NCI-H526 (cell line): ENCODE measurements around the gene LRRK1.

ENCODE experiments used
- DNase-seq, 2 experiments: peaks; one replicate each; lab custom pipeline; 2025; lab: John Stamatoyannopoulos, UW

The LRRK1 gene

DNA sequence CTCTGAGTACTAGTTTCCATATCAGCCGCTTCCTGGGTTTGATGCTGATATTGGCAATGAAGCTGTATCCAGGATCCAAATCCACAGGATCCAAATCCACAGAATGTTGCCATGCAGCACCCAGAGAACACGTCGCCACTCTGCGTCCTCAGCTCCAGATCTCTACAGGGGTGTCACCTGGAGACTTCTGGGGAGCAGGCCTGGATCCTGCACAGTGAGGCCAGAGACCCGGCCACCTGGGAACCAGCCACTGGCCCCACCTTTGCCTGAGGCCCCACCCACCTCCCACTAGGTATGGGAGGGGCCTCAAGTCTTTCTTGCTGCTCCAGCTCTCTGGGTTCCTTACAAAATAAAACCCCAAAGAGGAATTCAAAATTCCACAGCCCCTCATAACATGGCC is 123.9 kb downstream of the LRRK1 start:
- no peak for DNase-seq

DNA sequence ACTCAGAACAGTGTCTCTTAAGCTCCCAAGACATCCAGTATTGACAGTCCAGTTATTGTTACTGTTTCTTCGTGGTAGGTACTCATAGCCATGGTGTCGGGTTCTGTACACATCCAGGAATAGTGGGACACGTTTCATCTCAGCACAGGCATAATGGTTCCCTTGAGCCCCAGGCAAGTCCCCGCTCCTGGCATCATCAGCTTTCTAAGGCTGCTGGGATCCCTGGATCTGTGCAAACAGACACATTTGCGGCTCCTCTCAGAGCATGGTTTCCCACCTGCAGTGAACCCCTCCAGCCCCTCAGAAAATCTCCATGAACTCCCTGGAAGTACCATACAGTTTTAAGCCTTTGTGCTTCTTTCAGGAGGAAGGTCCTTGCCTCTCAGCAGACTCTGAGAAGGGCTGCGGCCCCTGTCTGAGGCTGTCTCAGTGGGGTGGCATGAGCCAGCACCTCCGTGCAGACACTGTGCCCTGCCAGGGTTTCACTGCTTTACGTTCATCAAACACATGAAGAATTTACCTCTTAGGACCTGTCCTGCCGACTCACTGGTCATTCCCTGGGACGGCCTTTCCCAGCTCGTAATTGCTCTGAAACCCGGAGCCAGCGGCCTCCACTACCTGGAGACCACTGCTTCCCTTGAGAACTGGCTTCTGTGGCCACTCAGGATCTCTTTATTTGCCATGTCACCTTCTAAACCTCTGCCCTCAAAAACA is 124.9 kb downstream of the LRRK1 start:
- DNase-seq = no peak

DNA sequence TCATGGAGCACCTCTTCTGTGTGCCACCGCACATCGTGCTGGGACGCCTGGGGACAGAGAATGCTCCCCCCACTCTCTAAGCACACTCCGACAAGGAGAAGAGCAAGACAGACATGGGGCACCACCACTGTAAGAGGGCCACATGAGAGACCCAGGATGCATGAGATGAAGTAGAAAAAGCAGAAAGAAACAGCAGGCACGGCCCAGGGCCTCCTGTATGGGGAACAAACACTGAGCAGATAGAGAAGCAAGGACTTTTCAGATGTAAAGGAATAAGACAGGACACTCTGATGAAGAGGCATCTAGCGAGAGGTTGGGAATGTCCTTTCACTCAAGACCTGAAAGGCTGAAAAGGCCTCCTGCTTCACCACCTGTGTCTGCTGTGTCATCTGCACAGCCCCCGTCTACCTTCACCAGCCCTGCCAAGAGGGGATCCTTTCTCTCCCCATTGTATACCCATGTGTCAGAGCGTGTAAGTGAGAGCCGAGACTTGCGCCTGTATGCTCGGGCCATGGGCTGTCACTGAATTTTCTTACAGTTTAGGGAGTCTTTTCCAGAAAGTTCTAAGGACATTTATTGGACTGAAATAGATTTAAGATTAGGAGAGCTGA is 125.6 kb downstream of the LRRK1 start:
- no peak for DNase-seq

DNA sequence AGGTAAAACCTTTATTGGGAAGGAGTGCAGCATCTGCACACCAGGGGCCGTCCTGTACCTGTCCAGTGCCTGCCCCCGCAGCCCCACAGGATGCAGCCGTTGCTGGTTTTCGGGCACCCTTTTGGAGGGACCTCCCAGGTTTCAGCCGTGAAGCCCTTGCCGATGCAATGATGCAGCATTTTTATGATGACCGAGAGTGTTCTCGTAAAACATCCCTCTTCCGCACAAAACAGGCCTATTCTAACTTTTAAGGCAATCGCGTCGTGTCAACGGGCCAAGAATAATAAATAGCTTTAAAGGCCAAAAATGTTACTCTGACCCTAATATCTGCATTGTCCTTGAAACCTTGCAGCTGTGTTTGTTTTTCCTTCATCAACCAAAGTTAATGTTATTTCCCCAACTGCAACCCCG is 126.1 kb downstream of the LRRK1 start:
- DNase-seq = no peak

DNA sequence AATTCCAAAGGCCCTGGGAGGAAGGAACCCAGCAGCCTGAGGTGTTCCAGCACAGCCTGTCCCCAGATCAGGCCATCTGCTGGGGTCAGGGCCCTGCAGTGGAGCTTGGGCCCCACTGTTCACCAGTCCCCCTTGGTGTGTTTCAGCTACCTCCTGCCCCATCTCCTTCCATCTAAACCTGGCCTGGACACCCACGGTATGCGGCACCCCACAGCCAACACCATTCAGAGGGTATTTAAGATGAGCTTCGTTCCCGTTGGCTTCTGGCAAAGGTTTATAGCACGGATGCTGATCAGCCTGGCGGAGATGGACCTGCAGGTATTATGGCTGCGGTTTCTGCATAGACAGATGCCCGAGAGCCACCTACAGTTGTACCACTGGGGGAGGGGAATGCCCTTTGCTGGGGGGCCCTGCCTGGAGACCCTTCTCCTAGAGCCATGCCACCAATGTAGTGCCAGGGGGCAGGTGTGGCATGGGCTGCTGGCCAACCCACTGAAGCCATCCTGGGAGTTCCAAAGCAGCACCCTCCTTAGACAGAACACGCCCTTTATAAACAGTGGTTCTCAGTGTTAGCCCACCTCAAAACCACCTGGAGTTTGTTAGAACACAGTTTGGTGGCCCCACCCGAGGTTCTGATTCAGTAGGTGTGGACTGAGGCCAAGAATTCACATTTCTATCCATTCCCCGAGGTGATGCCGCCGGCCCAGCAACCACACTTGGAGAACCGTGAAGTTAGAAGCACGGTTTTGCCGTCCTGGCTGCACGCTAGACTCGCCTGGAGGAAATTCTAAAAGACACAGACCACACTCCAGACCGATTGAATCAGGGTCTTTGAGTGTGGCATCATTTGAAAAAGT is 126.9 kb downstream of the LRRK1 start:
- no peak for DNase-seq

DNA sequence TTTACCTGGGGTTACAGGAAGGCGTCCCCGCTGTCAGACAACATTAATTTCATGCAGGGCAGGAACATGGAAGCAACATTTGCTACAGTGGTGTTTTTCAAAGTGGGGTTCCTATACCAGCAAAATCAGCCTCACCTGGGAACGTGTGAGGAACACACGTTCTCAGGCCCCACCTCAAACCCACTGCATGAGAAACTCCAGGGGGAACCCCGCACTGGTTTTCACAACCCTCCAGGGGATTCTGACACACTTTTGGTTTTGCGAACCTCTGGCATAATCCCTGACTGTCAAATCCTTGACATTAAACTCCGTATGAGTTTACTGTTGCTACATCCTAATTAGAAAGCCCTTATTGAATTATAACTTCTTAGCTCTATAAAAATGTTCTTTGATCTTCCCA is 127.7 kb downstream of the LRRK1 start:
- no peak for DNase-seq

DNA sequence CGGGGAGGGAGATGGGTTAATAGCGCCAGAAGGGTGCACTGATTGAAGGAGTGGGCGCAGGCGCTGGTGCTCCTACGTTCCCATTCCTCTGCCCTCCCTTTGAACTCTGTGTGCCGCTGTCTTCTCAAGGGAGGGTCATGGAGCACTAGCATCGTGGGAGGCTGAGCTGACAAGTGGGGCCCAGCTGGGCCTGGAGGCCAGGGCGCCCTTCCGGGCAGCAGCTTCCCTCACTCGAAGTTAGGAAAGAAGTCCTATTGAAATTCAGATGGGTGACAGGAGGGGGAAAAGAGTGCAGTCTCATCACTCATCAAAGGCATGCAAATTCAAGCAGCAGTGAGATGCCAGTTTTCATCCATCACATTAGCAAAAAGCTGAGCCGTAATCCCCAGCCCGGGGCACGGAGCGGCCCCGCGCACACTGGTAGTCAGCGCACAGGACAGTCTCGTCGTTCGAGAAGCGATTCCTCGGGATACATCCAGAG is 128.2 kb downstream of the LRRK1 start:
- peak in 1 of 2 experiments; percentile 56 for DNase-seq

DNA sequence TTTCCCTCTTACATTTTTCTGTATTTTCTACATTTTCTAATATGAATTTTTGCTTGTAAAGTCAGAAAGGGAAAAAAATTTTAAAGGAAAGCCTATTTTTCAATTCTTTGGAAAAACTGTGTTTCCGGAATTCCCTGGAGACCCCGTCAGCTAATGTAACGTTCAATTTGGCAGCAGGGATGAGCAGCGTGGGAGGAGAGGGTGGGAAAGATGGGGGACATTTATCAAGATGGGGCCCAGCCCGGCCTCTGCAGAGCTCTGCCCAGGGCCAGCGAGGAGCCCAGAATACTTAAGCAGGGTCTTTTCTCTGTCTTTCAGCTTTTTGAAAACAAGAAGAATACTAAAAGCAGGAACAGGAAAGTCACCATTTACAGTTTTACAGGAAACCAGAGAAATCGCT is 129.0 kb downstream of the LRRK1 start:
- DNase-seq = no peak

DNA sequence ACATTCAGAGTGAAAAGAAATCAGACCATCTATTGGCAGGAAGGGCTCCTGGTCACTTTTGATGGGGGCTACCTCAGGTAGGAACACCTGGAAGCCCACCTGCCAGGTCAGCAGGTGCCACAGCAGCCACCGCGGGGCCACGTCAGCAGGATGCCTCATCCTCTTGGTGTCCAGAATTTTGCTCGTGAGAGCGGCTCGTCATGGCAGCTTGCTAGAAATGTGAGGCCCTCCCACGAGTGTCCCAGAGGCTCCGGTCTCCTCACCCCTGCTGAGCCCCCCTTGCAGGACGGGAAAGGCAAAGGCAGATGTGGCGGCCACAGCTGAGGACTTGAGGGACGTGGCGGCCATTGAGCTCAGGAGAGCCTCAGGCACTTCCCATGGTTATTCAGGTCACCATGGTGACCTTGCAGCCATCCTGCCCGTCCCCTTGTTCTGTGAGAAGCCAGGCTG is 129.4 kb downstream of the LRRK1 start:
- no peak for DNase-seq

DNA sequence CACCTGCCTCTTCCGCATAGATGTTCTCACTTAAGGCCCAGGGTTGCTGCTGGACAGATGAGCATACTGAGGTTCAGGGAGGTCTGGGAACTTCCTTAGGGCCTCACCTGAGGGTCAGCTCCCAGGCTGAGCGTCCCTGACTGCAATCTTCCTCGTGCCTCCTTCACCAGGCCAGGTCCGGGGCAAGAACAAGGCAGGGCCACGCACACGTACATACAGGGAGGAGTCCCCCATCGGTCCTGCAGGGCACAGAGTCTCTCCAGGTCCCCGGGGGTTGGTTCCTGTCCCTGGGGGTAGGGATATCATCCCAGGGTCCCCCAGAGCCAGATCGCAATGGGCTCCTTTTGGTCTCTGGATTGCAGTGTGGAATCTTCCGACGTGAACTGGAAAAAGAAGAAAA is 130.1 kb downstream of the LRRK1 start:
- no peak for DNase-seq

DNA sequence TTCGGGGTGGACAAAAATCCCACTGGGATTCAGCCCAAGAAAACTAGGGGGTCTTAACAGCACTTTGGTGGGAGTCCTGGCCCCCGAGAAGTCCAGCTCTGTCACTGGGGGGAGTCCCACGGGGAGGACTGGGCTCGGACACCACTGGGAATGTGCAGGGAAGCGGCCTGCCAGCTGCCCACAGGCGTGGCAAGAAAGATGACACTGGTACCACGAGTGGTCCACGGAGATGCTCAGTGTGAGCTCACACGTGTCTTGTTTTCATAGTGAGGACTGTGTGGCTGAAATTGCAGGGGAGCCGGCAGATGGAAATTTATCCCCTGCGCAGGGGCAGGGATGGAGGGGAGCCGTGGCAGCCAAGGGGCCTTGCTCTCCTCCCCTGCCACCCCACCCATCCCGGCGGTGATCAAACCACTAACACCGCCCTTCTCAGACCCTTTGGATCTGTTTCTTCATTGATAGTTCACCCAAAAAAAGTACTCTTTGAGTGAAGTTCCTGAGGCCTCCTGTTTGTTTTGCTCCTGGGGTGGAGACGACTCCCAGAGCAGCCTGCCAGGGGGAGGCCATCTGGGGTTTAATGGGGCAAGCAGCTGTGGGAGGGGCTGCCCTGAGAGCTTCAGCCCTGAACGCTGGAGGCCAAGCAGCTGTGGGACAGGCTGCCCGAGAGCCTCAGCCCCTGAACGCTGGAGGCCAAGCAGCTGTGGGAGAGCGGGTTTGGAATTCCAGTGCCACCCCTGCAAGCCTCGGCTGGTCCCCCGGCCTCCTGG is 130.9 kb downstream of the LRRK1 start:
- DNase-seq = no peak

DNA sequence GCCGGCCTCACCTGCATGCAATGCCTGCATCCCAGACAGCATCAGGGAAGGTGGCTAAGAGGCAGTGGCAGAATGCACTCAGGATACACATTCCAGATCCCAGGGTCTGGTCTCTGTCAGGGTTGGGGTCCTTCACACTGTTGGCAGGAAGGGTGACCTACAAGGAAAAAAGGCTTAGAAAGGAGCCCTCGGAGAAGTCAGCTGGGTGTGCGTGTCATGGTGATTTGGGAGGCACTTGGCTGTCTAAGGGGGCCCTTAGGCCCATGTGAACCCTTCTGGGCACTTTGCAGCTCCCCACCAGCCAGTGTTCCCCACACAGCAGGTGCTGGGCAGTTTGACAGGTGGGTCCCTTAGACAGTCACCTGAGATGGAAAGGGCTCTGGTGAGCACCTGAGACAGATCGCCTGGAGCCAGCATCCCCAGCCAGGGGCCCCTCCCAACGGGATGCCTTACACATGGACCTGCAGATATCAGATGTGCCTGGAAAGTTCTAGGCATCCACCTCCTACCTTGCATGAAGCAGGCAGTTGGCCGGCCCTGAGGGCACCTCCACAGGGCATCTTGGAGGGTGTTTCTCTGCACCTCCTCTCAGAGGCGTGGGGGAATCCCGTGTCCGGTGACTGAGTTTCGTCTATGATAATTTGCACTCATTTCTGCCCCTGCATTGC is 131.6 kb downstream of the LRRK1 start:
- DNase-seq = no peak

DNA sequence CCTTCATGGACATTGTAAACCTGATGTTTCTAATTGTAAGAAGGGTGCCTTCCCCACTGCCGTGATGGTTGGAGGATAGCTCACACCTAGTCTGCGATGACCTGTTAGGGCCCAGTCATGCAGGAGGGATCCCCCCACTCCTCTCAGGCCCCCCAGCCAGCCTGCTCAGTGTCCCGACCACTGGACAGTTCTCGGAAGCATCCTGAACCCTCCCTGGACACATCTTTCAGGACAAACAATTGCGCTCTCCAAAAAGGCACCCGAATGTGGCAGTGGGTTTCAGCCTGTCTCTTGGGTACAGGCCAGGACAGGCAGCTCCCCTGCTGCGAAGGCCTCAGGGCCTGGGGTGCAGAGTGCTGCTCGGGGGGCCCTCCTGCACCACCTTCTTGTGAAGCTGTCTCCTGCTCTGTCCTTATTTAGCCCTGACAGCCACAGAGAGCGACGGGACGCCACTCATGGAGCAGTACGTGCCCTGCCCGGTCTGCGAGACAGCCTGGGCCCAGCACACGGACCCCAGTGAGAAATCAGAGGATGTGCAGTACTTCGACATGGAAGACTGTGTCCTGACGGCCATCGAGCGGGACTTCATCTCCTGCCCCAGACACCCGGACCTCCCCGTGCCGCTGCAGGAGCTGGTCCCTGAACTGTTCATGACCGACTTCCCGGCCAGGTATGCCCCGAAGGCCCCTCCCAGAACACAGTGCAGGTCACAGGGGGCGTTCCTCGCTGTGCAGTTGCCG is 132.3 kb downstream of the LRRK1 start:
- no peak for DNase-seq

DNA sequence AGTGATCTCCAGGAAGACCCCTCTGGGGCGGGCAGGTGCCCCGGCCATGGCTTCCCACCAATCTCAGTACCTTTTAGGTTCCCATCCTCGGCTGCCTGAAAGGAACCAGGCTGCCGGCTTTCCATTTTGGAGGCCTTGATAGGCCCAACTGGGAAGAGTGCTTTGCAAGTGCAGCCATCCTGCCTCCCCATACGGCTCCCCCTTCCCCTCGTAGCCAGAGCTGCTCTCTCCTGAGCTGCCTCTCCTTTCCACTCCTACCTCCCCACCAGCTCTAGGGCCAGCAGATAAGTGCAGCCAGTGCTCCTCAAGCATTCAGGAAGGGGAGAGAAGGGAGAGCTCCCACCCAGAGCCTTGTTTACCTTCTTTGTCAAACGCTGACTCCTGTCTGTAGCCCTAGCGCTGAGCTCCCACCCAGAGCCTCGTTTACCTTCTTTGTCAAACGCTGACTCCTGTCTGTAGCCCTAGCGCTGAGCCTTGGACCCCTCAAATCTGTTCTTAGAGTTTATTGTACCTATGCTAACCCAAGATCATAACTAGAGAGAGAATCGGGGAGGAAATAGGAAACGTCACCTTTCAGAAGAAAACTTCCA is 133.0 kb downstream of the LRRK1 start:
- no peak for DNase-seq

DNA sequence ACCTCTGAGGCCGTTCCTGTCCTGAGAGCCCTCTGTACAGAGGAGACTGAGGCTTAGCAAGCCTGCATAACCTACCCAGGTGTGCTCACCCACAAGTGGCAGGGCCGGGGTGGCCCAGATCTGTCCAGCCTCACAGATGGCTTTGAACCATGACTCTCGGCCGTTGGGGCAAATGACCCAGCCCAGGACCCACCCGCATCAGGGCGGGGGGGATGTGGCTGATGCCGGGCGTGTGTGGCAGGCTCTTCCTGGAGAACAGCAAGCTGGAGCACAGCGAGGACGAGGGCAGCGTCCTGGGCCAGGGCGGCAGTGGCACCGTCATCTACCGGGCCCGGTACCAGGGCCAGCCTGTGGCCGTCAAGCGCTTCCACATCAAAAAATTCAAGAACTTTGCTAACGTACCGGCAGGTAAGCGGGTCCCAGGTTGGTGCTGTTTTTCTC is 133.5 kb downstream of the LRRK1 start:
- no peak for DNase-seq

DNA sequence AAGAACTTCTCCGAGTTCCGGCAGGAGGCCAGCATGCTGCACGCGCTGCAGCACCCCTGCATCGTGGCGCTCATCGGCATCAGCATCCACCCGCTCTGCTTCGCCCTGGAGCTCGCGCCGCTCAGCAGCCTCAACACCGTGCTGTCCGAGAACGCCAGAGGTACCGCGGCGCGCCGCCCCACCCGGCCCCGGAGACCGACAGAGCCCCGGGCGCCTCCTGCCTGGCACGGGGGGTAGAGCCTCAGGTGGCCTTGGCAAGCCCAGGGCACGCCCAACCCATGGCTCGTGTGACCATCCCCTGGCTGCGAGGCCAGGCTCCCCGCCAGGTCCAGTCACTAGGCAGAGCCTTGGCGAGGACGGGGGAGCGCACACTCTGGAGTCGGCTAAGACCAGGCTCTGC is 134.1 kb downstream of the LRRK1 start:
- no peak for DNase-seq

DNA sequence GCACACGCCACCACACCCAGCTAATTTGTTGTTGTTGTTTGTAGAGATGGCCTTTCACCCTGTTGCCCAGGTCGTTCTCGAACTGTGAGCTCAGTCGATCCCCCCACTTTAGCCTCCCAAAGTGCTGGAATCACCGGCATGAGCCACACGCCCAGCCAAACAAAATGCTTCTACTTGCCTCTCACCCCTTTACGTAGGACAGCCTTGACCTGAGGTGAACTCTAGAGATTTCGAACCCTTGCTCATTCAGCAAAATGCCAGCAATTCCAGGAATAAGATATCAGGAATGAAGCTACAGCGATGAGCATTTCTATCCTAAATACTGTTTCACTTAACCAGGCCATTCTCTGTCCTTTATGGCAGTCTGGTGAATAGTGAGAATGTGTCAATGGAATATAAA is 135.0 kb downstream of the LRRK1 start:
- no peak for DNase-seq

DNA sequence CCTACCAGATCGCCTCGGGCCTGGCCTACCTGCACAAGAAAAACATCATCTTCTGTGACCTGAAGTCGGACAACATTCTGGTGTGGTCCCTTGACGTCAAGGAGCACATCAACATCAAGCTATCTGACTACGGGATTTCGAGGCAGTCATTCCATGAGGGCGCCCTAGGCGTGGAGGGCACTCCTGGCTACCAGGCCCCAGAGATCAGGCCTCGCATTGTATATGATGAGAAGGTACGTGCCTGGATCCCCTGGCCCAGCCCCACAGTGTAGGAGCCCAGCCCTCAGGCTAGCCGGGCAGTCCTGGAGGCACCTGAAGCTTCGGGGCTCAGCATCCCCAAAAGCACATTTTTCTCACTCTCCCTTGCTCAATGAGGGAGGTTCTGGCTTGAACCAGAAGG is 135.8 kb downstream of the LRRK1 start:
- DNase-seq = no peak

DNA sequence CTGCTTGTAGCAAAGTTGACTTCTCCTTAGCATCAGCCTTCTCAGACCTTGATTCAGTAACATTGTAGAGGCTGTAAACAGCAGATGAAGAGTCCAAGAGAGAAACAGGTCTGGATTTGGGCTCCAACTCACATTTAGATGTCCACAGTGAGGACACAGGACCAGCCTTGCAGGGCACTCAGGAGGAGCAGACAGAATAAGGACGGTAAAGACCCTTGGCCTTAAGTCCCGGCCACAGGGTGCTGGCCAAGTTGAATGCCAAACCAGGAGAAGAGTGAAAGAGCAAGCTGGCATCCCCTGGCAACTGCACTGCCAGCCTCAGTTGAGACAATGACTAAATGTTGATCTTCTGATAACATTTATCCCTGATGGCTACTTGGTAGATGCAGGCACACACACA is 136.3 kb downstream of the LRRK1 start:
- DNase-seq = no peak
